ENCODE measurements around the gene CUX1.
"Not testable (repeated sequence)": the region's sequence is repeated elsewhere in the genome, so short reads cannot be mapped to it uniquely, and the experiment has no call there.

CUX1 gene

DNA sequence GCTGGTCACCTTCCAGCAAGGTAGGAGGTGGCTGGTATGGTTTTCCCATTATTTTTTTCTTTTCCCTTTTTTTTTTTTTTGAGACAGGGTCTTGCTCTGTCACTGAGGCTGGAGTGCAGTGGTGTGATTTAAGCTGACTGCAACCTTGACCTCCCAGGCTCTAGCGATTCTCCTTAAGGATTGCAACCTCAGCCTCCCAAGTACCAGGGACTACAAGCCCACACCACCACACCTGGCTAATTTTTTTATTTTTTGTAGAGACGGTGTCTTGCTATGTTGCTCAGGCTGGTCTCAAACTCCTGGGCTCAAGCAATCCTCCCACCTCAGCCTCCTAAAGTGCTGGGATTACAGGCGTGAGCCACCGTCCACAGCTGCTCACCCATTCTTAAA is 24.7 kb upstream of the CUX1 start:
- DNase-seq (ENCODE audit: low read depth in 1 of 2, low spot score in 1 of 2) = not testable (repeated sequence)

GRCh38 chr7:101795461-101795860 is 22.0 kb upstream of the CUX1 start:
- no peak for DNase-seq (ENCODE audit: low read depth in 1 of 2, low spot score in 1 of 2)

- not testable (repeated sequence) for DNase-seq (ENCODE audit: low read depth in 1 of 2, low spot score in 1 of 2)
Measured at GRCh38 chr7:101798173-101798572, 19.3 kb upstream of the CUX1 start.

DNA sequence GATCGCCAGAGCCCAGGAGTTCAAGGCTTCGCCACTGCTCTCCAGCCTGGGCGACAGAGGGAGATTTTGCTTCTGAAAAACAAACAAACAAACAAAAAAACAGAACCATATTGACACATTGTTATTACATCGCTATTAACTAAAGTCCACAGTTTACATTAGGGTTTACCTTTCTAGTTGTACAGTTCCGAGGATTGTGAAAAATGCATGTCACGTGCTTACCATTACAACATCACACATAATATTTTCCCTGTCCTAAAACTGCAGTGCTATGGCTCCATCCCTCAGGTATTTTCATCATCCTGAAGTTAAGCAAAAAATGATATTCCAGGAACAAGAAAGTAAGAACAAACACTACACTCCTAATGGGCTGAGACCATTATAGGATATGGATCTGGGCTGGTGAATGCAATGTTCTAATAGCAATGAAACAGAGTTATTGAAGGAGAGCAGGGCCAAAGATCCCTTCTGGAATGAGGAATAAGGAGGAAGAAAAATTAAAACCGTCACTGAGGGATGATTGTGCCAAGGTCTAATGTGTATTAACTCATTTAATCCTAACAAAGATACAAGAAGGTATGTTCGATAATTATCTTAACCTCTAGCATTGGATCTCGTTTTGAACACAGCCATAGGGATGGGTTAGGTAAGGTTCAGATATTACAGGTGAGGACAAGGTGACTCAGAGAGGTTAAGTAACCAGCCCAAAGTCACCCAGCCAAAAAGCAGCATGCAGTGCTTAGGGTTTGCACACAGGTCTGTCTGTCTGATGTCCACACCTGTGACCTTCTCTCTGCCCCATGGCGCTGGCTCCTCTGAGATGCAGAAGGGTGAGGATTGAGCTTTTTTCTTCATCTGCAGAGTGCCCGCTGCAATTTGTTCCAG is 14.0 kb upstream of the CUX1 start:
- no peak for DNase-seq (ENCODE audit: low read depth in 1 of 2, low spot score in 1 of 2)

DNA sequence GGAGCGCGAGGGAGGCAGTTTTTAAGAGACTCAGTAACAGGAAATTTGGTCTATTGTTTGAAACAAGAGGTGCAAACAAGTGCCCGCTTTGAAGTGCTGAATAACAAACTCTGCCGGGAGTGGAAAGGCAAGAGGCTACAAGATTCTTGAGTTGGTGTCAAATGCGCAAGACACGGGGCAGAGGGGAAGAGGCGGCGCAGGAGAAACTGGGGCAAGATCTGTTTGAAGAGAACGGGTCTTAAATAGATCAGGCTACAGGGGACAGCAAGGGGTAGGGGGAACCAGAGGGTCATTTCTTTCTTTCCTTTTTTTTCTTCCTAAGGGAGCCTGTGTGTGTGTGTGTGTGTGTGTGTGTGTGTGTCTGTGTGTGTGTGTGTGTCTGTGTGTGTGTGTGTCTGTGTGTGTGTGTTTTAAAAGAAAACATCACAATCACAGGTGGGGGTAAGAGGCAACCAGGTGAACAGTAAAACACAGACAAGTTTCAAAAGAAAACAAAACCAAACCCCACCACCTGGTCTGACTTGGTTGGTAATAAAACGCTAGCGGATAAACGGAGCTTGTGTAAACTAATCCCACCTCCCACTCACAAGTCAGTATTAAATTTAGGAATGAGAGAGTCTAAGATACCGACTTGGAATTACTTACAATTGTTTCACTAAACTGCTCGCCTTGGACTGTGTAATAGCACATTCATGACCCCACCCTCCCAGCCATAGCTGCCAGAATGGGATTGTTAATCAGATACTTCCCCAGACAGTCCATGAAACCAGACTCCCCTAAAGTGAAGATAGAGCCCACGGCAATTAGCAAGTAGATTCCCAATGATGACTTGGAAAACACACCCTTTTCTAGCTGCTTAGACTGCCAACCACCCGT is 13.1 kb upstream of the CUX1 start:
- DNase-seq (ENCODE audit: low read depth in 1 of 2, low spot score in 1 of 2) = no peak

DNA sequence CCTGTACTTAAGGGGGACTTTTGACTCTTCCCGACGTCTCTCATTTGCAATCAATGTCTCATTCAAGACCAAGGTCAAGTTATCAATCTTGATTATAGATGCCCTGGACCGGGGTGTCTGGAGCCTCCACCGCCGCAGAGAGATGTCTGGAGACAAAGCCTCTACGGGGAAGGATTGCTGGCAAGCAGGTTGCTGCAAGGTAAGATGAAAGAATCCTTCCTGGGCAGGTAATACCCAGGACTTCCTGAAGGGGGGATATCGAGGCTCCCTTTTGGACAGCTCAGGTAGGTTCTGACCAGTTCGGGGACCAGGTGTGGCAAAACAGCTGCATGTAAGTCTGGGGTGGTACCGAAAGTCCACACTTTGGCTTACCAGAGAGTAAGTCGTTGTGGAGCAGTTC is 12.5 kb upstream of the CUX1 start:
- no peak for DNase-seq (ENCODE audit: low read depth in 1 of 2, low spot score in 1 of 2)

DNA sequence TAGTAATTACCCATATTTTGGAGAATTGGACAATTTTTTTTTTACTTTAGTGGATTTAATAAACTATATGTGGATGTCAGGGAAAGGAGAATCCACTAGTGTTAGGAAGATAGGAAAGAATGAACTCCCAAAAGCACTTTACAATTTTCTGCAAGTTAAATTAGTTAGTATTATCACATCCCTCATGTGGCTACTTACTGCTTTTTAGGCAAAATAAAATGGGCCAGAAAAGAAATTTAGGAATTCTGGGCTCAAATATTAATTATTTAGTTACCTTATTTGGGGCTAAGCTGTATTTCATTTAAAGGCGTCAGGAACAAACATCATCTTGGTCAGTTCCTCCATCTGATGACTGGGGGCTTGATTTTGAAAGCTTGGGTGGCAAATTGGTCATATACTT is 4.8 kb upstream of the CUX1 start:
- DNase-seq (ENCODE audit: low read depth in 1 of 2, low spot score in 1 of 2) = no peak

DNA sequence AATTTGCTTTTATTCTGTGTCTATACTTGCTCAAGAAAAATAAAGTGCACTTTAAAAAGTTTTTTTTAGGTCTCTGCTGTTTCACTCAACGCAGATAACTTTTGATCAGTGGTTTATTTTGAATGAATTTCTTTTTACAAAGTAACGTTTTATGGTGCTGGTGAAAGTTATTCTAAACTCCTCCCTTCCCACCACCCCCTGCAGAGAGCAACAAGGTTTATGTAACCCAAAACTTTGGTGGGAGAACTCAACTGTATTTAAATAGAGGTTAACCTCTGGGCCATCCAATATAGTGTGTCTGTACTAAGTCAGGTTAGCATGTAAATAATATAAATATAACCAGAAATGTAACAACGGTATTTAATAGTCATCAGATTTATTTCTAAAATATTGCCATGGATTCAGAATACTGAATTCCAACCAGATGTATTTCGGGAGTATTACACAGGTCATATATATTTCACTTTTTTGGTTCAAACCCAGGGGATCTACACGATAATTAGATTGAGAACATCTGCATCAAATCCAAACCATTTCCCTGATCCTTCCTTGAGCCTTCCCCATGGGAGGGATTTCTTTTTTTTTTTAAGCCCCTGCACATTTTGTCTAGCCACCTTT is 3.9 kb upstream of the CUX1 start:
- no peak for DNase-seq (ENCODE audit: low read depth in 1 of 2, low spot score in 1 of 2)

DNA sequence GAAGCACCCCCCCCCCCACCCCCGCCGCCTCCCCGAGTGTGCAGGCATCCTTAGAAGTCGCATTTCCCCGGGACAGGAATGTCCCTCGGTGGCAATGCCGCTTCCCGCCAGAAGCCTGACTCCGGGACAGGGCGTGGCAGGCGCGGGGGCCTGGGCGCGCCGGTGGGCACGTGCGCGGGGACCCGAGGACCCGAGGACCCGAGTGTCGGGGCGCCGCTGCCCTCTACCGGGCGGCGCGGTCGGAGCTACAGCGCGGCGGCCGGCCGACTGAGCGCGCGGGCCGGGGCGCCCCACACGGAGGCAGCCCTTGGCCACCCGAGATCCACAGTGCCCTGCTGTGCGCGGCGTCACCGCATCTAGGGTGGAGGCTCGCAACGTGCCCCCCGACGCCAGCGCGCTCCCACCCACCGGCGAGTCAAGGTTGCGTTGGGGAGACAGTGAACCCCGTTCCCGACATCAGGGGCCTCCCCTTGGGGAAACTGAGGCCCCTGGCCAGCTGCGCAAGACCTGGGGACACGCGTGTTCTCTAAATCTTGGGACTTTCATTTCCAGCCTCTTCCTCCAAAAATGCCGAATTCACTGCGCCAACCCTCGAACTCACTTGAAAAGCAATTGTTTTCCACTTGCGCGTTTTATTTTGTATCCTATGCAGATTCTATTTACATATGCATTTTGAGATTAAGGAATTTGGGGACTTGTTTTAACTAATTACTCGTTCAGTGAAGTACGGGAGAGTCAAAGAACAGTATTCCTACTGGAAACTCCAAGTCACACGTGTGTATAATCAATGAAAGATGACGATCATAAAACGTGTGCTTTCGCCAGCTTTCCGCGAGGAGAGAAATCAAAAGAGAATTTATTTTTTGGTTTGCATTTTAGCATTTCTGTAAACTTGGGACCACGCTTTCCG is 3.1 kb upstream of the CUX1 start:
- peak; percentile 21 to 34 for DNase-seq (ENCODE audit: low read depth in 1 of 2, low spot score in 1 of 2)

- DNase-seq (ENCODE audit: low read depth in 1 of 2, low spot score in 1 of 2) = peak; percentile 33 to 46
Measured at GRCh38 chr7:101814991-101815825, 2.2 kb upstream of the CUX1 start.

GRCh38 chr7:101815826-101816594 is 1.4 kb upstream of the CUX1 start:
- peak in 1 of 2 donors; percentile 50 for DNase-seq (ENCODE audit: low read depth in 1 of 2, low spot score in 1 of 2)

- DNase-seq (ENCODE audit: low read depth in 1 of 2, low spot score in 1 of 2) = no peak
Measured at GRCh38 chr7:101816595-101817470, 593 bp upstream of the CUX1 start.

DNA sequence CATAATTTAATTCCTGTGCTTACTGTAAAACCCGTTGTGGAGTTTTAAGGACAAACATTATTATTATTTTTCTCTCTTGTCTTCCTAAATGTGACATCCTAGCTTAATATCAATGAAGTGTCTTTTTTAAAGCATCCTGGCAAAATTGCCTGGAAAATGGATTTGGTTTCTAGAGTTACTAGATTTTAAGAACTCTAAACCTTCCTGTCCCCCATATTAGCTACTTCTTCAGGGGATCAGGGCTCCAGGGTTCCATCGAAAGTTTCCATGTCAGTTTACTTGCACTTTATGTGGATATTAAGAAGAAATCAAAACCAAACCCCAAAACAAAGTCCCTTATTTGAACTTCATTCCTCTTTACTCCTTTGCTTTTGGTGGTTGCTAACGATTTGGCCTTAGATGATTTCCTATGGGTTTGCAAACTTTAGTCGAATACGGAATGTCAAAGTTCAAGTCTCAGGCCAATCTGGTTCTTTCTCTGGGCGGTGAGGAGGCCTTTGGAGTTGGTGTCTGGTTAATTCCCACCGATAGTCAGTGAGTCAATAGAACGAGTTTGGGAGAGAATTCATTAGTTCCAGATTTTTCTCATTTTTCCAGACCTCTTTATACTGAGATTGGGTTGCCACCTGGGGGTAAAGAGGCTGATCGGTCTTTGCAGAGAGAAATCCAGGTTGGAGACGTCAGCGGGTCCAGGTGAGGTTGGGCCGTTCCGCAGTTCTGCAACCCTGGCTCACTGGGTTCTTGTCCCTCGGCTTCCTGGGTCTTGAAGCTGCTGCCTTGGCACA is 1.1 kb downstream of the CUX1 start:
- DNase-seq (ENCODE audit: low read depth in 1 of 2, low spot score in 1 of 2) = no peak

DNA sequence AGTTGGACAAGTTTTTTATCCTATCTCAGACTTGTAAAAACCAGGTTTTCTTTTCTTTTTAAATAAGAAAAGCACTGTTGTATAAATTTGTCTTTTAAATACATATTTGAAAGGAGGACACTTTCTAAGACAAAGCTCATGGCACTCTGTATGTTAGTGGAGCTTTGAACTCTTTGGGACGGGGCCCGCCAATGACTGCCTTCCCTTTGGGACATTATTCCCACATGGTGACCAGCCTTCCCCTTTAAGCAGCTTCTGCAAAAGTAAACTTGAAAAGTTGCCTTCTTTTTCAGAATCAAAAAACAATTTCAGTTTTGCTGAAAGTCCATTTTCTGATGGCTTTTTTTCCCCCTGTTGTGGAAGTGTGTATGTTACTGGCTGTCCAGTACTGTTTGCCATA is 1.8 kb downstream of the CUX1 start:
- DNase-seq (ENCODE audit: low read depth in 1 of 2, low spot score in 1 of 2) = no peak

DNA sequence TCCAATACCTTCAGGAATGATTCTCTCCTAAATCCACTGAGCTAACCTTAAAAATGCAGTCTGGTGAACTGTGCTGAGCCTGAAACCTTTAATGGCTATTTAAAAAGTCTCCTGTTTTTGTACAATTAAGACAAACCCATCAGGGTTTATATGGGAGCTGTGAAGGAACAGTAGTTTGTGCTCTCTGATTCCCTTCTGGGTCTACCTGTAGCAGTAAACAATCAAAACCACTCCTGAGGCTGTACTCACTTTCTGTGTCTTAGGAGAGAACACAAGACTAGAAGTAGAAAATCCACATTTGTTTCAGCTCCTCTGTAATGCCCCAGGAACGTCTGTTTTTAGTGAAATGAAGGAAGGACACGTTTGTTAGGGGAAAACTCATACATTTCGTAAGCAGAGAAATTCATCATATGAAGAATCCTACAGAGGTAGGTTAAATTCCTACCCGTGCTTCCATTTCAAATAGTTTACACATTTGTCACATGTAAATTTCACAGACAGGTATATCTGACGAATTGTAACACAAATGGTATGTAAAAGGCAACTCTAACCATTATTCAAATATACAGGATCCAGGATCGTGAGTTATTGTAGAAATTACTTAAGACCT is 2.6 kb downstream of the CUX1 start:
- no peak for DNase-seq (ENCODE audit: low read depth in 1 of 2, low spot score in 1 of 2)

- DNase-seq (ENCODE audit: low read depth in 1 of 2, low spot score in 1 of 2) = no peak
Measured at GRCh38 chr7:101820703-101821102, 3.3 kb downstream of the CUX1 start.

- not testable (repeated sequence) for DNase-seq (ENCODE audit: low read depth in 1 of 2, low spot score in 1 of 2)
Measured at GRCh38 chr7:101822632-101823031, 5.2 kb downstream of the CUX1 start.

Measured in activated CD4-positive, alpha-beta T cell treated with anti-CD3 and anti-CD28 coated beads, Interleukin-2, amount 50 U/mL, for 24 hours (primary cell).